Measurements from ENCODE around the gene TRIM14.

- TF ChIP-seq TAF1 (IDR thresholded peaks at IDR 0.05; ENCODE audit: borderline replicate concordance, insufficient read depth, low read length) = no peak
- no peak for TF ChIP-seq REST (IDR thresholded peaks at IDR 0.05; ENCODE audit: insufficient read depth in 1 of 2, low read depth in 2 of 2, low read length in 2 of 2)
- TF ChIP-seq POLR2AphosphoS5 (IDR thresholded peaks at IDR 0.05; ENCODE audit: low read depth, low read length) = no peak
- no peak for TF ChIP-seq SIN3A (IDR thresholded peaks at IDR 0.05; ENCODE audit: borderline replicate concordance, insufficient read depth, low read length)
- TF ChIP-seq FOXP2 (optimal IDR thresholded peaks at IDR 0.05; ENCODE audit: borderline replicate concordance, extremely low read depth, extremely low read length, insufficient read depth) = no peak
Observed at GRCh38 chr9:98050351-98050750, 68.7 kb downstream of the TRIM14 start.
